Keratinocyte (primary cell): ENCODE results near the gene PCNX1.

Experiments used
- CTCF ChIP-seq, 3 experiments: IDR thresholded peaks in 1 of 3; conservative IDR thresholded peaks in 1 of 3; optimal IDR thresholded peaks in 1 of 3; 2 replicates in 2 of 3; 3 replicates in 1 of 3; pipeline versions ENCODE3 to v1.5.1; 2011; ENCODE audit warnings: low read length in 3 of 3, mild to moderate bottlenecking in 3 of 3, moderate library complexity in 2 of 3, control low read depth in 1 of 3, inconsistent platforms in 1 of 3; ENCODE audit not compliant: insufficient read depth in 2 of 3; ENCODE audit errors: extremely low read depth in 1 of 3
- EZH2 ChIP-seq: IDR thresholded peaks from one replicate; pipeline ENCODE4 v1.6.1; 2012; ENCODE audit warnings: inconsistent platforms, mild to moderate bottlenecking, low read length, moderate library complexity

- TF ChIP-seq CTCF (optimal IDR thresholded peaks at IDR 0.05 in 1 of 3, IDR thresholded peaks at IDR 0.05 in 1 of 3, conservative IDR thresholded peaks at IDR 0.05 in 1 of 3; ENCODE audit: extremely low read depth in 1 of 3, insufficient read depth in 2 of 3, low read length in 3 of 3) (peak in 1 of 3 experiments; percentile 1), EZH2 (no peak)
Measured at GRCh38 chr14:70887737-70888499, 19.3 kb upstream of the PCNX1 start.
